Measurements from ENCODE around the gene UTP25.
"Not testable (repeated sequence)": the region's sequence is repeated elsewhere in the genome, so short reads cannot be mapped to it uniquely, and the experiment has no call there.

The UTP25 gene

GRCh38 chr1:209827384-209828262 lies at the start of gene UTP25:
Gene UTP25 (plus strand): TSS chr1:209827972. CDS start chr1:209828064, 92 bp downstream.
- peak; percentile 98 for DNase-seq

GRCh38 chr1:209778102-209778501 lies 49.7 kb upstream of the UTP25 start:
- DNase-seq, result no peak

GRCh38 chr1:209780268-209780667 lies 47.5 kb upstream of the UTP25 start:
- DNase-seq, result no peak

DNA sequence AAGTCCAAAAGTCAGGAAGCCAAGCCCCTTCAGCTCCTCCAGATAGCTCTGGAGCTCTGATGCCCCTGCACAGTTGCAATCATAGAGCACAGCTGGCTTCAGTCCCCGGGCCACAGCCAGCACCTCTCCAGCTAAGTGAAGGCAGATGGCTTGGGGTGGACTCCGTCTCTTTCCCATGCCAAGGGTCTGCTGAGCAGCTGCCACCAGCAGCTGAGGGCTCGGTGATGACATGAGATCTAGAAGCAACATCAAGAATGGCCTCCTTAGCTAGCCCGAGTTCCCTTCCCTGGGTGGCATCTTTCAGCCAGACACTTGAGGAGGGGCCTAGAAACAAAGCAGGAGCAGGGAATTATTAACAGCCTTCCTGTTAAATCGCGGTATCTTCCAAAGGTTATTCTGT lies 44.4 kb upstream of the UTP25 start:
- DNase-seq, result no peak

DNA sequence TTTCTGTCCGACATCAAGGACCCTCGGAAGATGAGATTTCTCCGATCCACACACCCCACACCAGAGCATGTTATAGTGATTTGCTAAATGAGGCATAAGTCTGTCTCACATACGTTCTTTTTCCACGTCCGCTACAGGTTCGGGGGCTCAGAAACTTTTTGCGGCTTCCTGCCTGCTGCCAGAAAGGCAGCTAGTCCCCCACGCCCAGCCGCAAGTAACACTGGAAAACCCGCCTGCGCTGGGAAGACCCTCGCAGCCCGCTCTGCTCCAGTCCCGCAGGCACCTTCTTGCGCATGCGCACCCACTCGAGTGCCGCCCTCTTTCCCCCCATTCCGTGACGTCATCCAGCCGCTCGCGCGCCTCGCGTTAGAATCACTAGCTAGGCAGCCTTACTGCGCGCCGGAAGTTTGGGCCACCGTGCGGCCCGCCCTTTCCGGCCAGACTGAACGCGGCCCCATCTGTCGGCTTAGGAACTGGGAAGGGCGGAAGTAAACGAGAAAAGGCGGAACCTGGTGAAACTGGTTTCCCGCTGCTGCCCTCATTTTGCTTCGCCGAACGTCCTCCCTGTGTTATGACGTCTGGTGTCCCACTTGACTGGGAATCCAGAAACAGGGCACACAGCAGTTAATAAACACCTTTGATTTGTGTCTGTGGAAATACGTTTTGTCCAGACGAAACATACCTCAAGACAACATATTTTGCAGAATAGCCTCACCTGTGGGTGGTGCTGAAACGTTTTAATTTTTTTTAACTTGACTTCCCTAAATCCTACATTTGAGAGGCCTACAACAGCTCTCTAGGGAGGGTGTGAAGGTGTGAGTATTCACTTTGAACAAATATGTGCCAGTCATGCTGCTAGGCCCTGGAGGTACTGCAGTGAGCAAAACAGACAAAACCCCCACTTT lies 43.3 kb upstream of the UTP25 start, which contains the start of gene C1orf74:
C1orf74 (minus strand) TSS at position 295 of the 905 bp plus-strand sequence. CDS start 925 bp downstream, outside the sequence.
- peak; percentile 100 for DNase-seq

DNA sequence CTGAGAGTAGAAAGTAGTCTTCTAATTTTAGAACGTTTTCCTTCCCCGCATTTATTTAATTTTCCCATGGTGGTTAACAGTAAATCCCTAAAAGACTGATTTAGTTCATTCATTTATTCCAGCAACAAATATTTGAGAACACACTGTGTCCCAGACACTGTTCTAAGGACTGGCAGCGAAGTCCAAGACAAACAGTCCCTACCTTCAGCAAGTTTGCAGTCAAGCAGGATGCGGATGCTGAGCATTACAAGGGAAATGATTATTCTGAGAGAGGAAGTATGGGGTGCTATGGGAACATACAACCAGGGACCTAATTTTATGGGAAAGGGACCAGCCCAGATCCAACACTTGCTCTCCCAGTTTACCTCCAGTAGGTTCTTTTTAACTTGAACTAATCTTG lies 42.2 kb upstream of the UTP25 start:
- no peak for DNase-seq

GRCh38 chr1:209786146-209786545 lies 41.6 kb upstream of the UTP25 start:
- DNase-seq, result no peak

DNA sequence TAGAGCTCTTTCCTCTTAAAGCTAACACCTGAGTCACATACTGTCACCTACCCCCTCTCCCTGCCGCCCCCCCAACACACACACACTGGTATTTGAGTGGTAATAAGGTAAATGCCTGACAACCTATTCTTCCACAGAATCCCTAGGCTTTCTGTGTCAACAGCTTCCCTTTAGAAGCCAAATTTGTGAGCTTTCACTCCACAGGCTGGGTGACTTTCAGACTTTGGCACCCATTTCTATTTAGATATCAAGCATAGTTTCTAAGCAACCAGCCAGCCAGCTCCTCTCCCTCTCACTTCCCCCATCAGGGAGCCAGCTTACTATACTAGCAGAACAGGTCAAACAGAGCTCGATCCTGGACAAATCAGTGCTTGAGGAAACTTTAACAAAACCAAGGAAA lies 40.2 kb upstream of the UTP25 start:
- DNase-seq, result peak; percentile 64

DNA sequence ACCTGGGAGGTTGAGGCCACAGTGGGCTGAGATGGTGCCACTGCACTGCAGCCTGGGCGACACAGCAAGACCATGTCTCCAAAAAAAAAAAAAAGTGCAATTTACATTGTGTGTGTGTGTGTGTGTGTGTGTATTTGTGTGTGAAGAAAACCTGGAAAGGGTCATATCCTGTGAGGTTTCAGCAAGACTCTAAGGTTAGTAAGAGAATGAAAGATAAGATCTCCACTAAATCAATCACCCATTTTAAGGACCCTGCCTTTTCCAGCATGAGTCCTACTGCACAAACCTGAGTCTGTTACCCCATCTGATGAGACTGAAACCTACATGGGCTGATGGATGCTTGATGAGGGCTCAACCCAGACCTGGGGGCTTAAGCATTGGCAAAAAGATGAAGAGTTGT lies 38.5 kb upstream of the UTP25 start:
- DNase-seq, result no peak

- DNase-seq, result no peak
These were observed 37.2 kb upstream of the UTP25 start for GRCh38 chr1:209790286-209791193.

GRCh38 chr1:209791920-209792319 lies 35.9 kb upstream of the UTP25 start:
- DNase-seq, result no peak

DNA sequence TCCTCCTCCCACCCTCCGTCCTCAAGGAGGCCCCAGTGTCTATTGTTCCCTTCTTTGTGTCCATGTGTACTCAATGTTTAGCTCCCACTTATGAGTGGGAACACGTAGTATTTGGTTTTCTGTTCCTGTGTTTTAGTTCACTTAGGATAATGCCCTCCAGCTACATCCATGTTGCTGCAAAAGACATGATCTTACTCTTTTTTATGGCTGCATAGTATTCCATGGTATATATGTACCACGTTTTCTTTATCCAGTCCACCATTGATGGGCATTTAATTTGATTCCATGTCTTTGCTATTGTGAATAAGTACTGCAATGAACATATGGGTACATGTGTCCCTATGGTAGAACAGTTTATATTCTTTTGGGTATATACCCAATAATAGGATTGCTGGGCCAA lies 34.1 kb upstream of the UTP25 start:
- DNase-seq, result not testable (repeated sequence)

DNA sequence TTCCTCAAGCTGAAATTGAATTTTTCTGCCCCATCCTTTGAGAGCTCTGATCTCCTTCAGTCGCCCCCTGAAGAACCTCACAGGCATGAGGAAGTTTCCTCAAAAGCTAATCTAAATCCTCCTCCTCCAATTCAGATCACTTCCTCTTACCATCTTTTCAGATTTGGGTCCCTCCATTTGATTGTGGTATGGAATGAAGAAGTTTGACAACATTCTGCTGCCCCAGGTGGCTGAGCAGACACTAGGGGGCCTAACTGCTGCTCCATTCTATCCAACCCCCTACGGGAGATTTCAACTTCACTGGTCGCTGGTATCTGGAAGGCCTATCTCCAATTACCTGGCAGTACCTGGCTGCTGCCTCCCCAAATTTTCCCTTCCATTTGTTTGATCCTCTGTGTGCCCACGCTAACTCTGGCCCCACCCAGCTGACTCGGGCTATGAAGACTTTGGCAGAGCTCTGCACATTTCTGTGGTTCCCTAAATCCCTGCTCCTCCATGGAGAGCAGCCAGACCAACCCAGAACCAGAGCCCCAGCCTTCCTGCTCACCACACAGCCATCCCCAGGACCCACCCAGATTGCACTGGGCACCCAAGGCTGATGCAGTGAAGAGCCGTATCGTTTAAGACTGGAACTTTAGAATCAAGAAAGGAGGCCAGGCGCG lies 29.7 kb upstream of the UTP25 start:
- DNase-seq, result no peak

GRCh38 chr1:209800984-209801834 lies 26.6 kb upstream of the UTP25 start:
- peak; percentile 82 for DNase-seq

DNA sequence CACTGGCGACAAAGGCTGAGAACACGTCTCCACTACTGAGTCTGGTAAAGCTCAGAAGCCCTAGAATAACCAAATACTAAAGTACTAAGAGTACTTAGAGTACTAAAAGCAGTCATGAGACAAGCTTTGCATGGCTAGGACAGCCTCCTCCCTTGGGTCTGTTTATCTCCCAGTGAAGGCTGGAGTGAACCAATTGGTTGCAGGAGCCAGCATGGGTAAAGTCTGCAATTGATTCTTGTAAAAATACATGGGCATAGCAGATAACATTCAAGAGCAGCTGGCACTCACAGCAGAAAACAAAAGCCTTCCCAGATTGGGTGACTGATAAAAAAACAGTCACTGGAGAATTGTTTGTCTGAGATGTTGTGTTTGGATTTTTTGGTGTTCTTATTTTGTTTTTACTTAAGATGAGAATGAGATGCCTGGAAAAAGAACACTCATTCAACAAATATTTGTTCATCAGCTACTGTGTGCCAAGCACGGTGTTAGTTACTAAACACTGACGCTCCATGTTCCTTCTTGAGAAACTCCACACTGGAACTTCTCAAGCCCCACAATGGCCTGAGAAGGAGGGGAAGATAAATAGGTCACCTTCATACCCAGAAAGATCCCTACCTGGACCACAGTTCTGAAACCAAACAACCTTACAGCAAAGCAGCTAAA lies 25.5 kb upstream of the UTP25 start:
- DNase-seq, result peak; percentile 32

DNA sequence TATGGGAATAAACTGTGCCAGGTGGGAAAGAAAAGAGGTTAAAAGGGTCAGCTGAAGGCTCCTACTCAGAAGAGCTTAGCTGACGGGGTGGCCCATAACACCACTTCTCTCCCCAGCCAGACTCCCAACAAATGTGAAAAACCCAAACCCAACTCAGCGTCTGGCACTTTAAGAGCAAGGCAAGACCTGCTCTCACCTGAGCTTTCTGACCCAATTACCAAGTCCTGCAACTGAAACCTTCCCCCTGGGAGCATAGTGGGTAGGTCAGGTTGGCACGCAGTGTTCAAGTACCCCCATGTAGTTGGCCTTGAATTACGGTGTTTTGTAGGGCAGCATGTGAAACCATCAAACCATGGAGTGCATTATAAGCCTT lies 25.0 kb upstream of the UTP25 start:
- DNase-seq, result no peak

DNA sequence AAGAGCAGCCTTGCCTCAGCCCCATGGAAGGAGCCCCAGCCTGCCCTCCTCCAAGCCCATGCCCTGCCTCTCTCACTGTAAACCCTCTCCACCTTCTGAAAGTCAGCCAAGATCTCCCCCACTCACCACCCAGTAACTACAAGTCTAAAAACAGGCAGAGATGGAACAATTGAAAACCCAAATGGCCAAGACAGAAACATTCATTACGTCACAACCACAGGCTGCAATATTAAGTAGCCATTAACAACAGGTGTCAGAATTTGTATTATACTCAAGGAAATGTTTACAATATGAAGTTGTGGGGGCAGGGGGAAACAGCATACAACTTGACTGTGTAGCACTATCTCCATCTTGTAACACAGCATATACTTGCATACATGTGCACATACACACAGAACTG lies 24.2 kb upstream of the UTP25 start:
- no peak for DNase-seq

- no peak for DNase-seq
These were observed 22.4 kb upstream of the UTP25 start for GRCh38 chr1:209805341-209805781.

DNA sequence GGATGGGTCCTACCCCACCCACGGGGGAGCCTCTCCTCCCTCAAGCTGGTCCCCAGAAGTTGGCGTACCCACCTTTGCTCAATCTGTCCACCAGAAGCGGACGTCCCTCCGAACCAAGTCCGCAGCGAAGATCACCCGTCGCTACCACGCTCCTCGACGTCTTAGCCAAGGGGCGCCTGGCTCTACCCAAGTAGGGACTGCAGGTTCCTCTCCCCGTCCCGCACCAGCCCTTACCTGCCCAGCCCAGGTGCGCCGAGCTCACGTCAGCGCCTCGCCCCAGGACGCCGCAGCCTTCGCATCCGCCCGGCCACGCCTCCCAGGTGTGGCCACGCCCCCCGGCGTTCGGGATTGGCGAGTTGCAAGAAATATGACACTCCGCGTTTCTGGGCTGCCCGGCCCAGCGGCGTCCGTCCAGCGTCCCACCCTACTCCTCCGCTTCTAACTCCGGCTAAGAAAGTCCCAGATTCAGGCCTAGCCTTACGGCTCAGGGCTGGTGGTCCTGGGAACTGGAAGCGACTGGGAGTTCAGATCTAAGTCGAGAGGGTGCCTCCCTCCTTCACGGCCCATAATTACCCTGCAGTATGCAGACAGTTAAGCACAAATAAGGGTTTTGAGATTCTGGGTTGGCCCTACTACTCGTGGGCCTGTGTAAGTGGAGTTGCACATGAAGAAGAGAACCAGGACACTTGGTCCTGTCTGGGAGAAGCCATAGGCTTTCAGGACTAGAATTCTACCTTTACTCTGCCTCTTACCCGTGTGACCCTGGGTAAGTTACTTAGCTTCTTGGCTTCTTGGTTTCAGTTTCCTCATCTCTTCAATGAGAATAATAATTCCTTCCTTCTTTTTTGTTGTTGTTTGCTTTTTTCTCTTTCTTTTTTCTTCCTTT lies 21.7 kb upstream of the UTP25 start, which contains the start of gene IRF6:
IRF6 (minus strand) TSS at position 268 of the 886 bp plus-strand sequence. CDS start 4,729 bp downstream, outside the sequence.
- DNase-seq, result no peak

All from NCI-H1092 treated with DMSO at 0.1 percent for 48 hours (cell line).